Measurements from ENCODE around the gene TMEM41B. TPM values are rescaled to one million over a fixed set of nuclear protein-coding genes. Genes with fewer than 3 reads are reported as not detected.
A peak's percentile ranks its signal among the peaks of the same experiment; 100 is the strongest.

TMEM41B gene
- total RNA-seq, 1 donor from 2014 or later = 26.7 TPM

- H3K36me3 ChIP-seq = no peaks in the 10 kb centered on the region
- TF ChIP-seq CTCF (IDR thresholded peaks at IDR 0.05) = no peak
- H3K9me3 ChIP-seq = no peaks in the 10 kb centered on the region
- no peak overlapping the region for H3K4me3 ChIP-seq
- intact Hi-C loops (cut with DNase I) = no loop called here
- DNase-seq (ENCODE audit: low spot score in 2 of 2) = peak in 1 of 2 donors; percentile 45
- no peak overlapping the region for H3K27ac ChIP-seq
- H3K4me1 ChIP-seq = no peaks in the 10 kb centered on the region
- no peaks in the 10 kb centered on the region for H3K27me3 ChIP-seq
These were observed 40.7 kb downstream of the TMEM41B start for GRCh38 chr11:9273376-9274336.

GRCh38 chr11:9269492-9270013 is 44.8 kb downstream of the TMEM41B start:
- Histone ChIP-seq H3K4me1 (no peaks in the 10 kb centered on the region), H3K27me3 (no peaks in the 10 kb centered on the region), H3K4me3 (no peak overlapping the region), H3K9me3 (no peaks in the 10 kb centered on the region), H3K36me3 (no peaks in the 10 kb centered on the region), H3K27ac (no peak overlapping the region)
- intact Hi-C loops (cut with DNase I) = loop anchor here (5.0 kb wide), 3 partner anchors 52 to 193 kb away; partner anchors contain the start of gene ZNF143
- peak in 1 of 2 donors; percentile 50 for DNase-seq (ENCODE audit: low spot score in 2 of 2)
- no peak for TF ChIP-seq CTCF (IDR thresholded peaks at IDR 0.05)

- Histone ChIP-seq H3K27ac (no peak overlapping the region), H3K27me3 (no peaks in the 10 kb centered on the region), H3K9me3 (no peaks in the 10 kb centered on the region), H3K4me3 (no peak overlapping the region), H3K4me1 (peaks cover 0 to 5% of the 10 kb centered on the region in 2 donors), H3K36me3 (no peaks in the 10 kb centered on the region)
- no peak for TF ChIP-seq CTCF (IDR thresholded peaks at IDR 0.05)
- DNase-seq (ENCODE audit: low spot score in 2 of 2) = peak in 1 of 2 donors; percentile 18
- intact Hi-C loops (cut with DNase I) = loop anchor here (5.0 kb wide), 3 partner anchors 50 to 195 kb away; partner anchors contain the start of gene ZNF143
These were observed 46.7 kb downstream of the TMEM41B start for GRCh38 chr11:9267680-9268079.

GRCh38 chr11:9266926-9267325 is 47.5 kb downstream of the TMEM41B start:
- Histone ChIP-seq H3K36me3 (no peaks in the 10 kb centered on the region), H3K9me3 (no peaks in the 10 kb centered on the region), H3K27me3 (no peaks in the 10 kb centered on the region), H3K4me3 (no peak overlapping the region), H3K4me1 (peaks cover 0 to 6% of the 10 kb centered on the region in 2 donors), H3K27ac (no peak overlapping the region)
- no peak for TF ChIP-seq CTCF (IDR thresholded peaks at IDR 0.05)
- intact Hi-C loops (cut with DNase I) = loop anchor here (5.0 kb wide), 3 partner anchors 50 to 195 kb away; partner anchors contain the start of gene ZNF143
- peak in 1 of 2 donors; percentile 59 for DNase-seq (ENCODE audit: low spot score in 2 of 2)

GRCh38 chr11:9266132-9266736 is 48.2 kb downstream of the TMEM41B start:
- Histone ChIP-seq H3K27ac (peak overlapping the region in 1 of 2 donors; percentile 96), H3K9me3 (no peaks in the 10 kb centered on the region), H3K4me1 (peaks cover 0 to 8% of the 10 kb centered on the region in 2 donors), H3K4me3 (peak overlapping the region in 1 of 2 donors; percentile 85), H3K27me3 (no peaks in the 10 kb centered on the region), H3K36me3 (no peaks in the 10 kb centered on the region)
- DNase-seq (ENCODE audit: low spot score in 2 of 2) = peak in 1 of 2 donors; percentile 47
- no peak for TF ChIP-seq CTCF (IDR thresholded peaks at IDR 0.05)
- intact Hi-C loops (cut with DNase I) = loop anchor here (5.0 kb wide), 3 partner anchors 49 to 196 kb away; partner anchors contain the start of gene ZNF143
